ENCODE results near the gene CHST11. TPM values are rescaled to one million over a fixed set of nuclear protein-coding genes. Genes with fewer than 3 reads are reported as not detected.
"Not testable (repeated sequence)": the region's sequence is repeated elsewhere in the genome, so short reads cannot be mapped to it uniquely, and the experiment has no call there.

The CHST11 gene
- total RNA-seq, 2 donors from 2014 or later: 3.4 to 4.4 TPM

GRCh38 chr12:104535369-104535768 is 78.6 kb downstream of the CHST11 start:
- no peak for ATAC-seq
- no peak for DNase-seq
- intact Hi-C loops (cut with DNase I, micrococcal nuclease): no loop called here

DNA sequence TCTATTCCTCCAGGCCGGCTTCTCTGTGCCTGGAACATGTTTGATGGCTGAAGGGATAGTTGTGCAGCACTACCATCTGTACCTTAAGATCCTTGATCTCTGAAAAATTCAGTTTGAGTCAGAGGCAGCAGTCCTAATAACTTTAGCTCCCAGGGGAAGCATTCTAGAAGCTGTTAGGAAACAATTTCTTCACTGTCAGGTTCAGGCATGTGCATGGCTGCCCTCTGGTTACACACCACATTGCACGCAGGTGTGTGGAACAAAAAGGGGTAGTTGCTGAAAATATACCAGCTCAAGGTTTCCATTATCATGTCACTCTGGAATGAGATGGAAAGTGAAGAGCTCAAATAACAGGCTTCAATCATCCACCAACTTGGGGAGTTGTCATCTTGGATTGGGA is 80.1 kb downstream of the CHST11 start:
- intact Hi-C loops (cut with DNase I, micrococcal nuclease): no loop called here
- ATAC-seq: no peak
- DNase-seq: no peak

DNA sequence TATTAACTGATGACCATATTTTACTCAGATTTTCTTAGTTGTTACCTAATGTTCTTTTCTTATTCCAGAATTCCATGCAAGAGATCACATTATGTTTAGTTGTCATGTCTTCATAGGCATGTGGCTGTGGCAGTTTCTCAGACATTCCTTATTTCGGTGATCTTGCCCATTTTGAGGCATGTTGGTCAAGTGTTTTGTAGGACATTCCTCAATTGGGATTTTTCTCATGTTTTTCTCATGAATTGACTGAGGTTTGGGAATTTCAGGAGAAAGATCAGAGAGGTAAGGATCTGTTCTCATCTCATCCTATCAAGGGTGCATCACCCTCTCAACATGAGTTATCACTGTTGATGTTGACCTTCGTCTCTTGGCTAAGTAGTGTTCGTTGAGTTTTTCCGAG is 81.3 kb downstream of the CHST11 start:
- no peak for ATAC-seq
- DNase-seq: no peak
- intact Hi-C loops (cut with DNase I, micrococcal nuclease): no loop called here

- ATAC-seq (no peak), DNase-seq (no peak)
- intact Hi-C loops (cut with DNase I, micrococcal nuclease): no loop called here
Measured at GRCh38 chr12:104538891-104539462, 82.2 kb downstream of the CHST11 start.

DNA sequence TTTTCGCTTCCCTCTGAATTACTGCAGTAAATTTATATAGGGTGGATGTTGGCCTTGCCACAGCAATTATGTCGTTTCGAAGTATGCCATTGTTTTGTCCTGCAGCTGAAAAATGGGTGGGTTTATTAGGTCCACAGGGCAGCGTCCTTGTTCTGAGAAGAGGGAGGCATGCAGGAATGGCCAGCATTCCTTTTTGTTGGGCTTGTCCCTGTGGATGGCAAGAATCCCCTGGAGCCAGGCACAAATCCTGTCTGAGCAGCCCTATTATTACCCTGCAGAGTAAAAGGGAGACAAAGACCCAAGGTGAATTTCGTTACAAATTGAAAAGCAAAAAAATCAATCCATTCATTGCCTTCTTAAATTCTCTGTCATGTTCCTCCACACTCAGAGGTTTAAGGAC is 88.1 kb downstream of the CHST11 start:
- intact Hi-C loops (cut with DNase I, micrococcal nuclease): no loop called here
- no peak for DNase-seq
- ATAC-seq: no peak

DNA sequence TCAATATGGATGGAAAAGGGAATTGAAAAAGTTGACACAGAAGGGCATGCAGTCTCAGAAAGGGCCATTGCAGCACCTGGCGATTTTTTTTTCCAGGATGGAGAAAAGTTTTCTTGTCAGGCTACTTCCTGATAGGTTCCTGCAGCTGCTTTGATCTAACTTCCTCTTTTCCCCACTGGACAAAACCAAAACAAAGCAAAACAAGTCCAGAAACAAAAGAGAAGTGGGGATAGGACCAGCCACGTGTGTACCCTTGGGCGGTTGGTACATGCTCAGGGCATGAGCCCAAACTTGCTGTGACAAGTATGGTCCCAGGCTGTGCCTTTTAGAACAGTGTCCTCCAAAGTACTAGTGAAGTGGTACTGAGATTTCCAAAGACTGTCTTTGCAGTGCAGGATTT is 89.8 kb downstream of the CHST11 start:
- DNase-seq (no peak), ATAC-seq (no peak)
- intact Hi-C loops (cut with DNase I, micrococcal nuclease): no loop called here

GRCh38 chr12:104547235-104547634 is 90.5 kb downstream of the CHST11 start:
- ATAC-seq: no peak
- intact Hi-C loops (cut with DNase I, micrococcal nuclease): no loop called here
- DNase-seq: no peak

DNA sequence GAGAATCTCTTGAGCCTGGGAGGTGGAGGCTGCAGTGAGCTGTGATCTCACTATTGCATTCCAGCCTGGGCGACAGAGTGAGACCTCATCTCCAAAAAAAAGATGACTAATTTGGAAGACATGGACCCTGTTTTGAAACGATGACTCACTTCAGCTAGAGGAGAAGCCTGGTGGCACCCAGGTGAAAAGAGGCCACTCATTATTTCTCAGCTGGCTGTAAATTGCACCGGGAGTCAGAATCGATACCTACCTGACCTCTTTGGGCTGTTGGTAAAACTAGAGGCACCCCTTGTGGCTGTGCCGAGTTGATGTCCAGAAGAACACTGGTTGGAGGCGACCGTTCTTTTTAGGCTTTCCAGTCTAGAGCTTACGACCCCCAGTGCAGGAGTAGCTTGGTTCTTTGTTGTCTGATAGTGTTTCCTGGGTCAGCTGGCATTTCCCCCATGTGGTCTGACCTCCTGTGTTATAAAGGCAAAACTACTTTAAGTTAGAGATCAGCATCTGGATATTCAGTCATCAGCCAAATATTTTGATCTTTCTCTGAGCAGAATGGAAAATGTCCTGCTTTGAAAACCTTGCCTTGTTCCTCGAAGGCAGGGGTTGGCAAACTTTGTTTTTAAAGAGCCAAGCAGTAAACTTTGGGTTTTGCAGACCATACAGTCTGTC is 93.2 kb downstream of the CHST11 start:
- no peak for ATAC-seq
- intact Hi-C loops (cut with DNase I, micrococcal nuclease): no loop called here
- no peak for DNase-seq

- intact Hi-C loops (cut with DNase I, micrococcal nuclease): no loop called here
- no peak for ATAC-seq
- DNase-seq: no peak
Measured at GRCh38 chr12:104551313-104551931, 94.7 kb downstream of the CHST11 start.

DNA sequence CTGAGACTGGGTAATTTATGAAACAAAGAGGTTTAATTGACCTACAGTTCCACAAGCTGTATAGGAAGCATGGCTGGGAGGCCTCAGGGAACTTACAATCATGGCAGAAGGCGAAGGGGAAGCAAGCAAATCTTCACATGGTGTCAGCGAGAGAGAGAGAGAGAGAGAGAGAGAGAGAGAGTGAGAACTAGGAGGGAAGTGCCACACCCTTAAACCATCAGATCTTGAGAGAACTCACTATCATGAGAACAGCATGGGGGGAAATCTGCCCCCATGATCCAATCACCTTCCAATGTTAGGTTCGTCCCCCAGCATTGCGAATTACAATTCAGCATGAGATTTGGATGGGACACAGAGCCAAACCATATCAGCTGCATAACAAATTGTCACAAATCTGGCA is 96.7 kb downstream of the CHST11 start:
- ATAC-seq (no peak), DNase-seq (no peak)
- intact Hi-C loops (cut with DNase I, micrococcal nuclease): no loop called here

DNA sequence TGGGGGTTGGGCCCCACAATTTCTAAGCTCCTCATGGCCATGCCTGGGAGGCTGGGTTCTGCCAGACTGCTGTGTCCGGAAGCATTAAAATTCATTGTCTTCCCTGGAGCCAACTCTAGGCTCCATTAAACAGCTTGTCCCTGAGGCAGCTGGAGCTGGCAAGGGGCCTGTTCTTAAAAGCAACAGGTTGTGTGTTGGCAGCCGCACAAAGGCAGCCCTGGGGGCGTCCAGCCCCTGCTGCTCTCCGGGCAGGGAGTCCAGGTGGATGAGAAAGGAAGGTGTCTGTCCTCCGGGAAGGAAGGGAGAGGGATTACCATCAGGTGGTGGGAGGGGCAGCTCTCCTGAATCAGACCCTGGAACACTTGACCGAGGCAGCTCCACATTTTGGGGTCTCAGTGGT is 98.9 kb downstream of the CHST11 start:
- intact Hi-C loops (cut with DNase I, micrococcal nuclease): no loop called here
- DNase-seq: no peak

GRCh38 chr12:104557488-104558195 is 100.9 kb downstream of the CHST11 start:
- no peak for DNase-seq
- ATAC-seq: no peak
- intact Hi-C loops (cut with DNase I, micrococcal nuclease): no loop called here

More for the DNA sequence above, 98.9 kb downstream of the CHST11 start:
- no peak for ATAC-seq

DNA sequence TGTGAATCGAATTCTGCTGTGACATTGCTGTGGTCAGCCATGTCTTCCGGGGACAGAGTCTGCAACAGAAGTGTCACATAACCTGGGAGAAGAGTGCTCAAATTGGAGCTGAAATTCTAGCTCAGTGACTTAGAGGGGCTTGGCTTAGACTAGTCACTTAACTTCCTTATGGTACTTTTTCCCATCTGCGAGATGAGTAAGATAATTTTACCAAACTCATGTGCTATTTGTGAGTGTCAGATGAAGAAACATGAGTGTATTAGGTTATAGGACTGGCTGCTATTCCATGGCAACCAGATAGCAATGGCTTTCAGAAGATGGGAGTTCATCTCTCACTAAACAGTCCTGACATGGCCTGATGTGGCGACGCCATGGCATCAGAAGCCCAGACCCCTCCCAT is 104.1 kb downstream of the CHST11 start:
- no peak for DNase-seq
- ATAC-seq: no peak
- intact Hi-C loops (cut with DNase I, micrococcal nuclease): no loop called here

DNA sequence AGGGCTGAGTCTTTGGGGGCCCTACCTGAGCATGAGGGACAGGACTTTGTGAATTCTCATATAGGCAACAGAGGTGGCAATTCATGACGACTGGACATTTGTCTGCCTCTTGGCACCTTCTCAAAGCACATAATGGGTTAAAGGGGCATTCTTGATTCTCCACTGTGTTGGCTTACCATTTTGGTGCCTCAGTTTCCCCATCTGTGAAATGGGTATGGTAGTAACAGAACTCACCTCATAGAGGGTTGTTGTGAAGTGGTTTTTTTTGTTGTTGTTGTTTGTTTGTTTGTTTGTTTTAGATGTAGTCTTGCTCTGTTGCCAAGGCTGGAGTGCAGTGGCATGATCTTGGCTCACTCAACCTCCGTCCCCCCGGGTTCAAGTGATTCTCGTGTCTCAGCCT is 106.0 kb downstream of the CHST11 start:
- intact Hi-C loops (cut with DNase I, micrococcal nuclease): no loop called here

GRCh38 chr12:104564662-104565061 is 107.9 kb downstream of the CHST11 start:
- DNase-seq; intact Hi-C loops (cut with DNase I, micrococcal nuclease); ATAC-seq: not testable (repeated sequence)

More for the DNA sequence above, 106.0 kb downstream of the CHST11 start:
- ATAC-seq (no peak), DNase-seq (no peak)

GRCh38 chr12:104565606-104566243 is 109.0 kb downstream of the CHST11 start:
- ATAC-seq (no peak), DNase-seq (no peak)
- intact Hi-C loops (cut with DNase I, micrococcal nuclease): no loop called here

DNA sequence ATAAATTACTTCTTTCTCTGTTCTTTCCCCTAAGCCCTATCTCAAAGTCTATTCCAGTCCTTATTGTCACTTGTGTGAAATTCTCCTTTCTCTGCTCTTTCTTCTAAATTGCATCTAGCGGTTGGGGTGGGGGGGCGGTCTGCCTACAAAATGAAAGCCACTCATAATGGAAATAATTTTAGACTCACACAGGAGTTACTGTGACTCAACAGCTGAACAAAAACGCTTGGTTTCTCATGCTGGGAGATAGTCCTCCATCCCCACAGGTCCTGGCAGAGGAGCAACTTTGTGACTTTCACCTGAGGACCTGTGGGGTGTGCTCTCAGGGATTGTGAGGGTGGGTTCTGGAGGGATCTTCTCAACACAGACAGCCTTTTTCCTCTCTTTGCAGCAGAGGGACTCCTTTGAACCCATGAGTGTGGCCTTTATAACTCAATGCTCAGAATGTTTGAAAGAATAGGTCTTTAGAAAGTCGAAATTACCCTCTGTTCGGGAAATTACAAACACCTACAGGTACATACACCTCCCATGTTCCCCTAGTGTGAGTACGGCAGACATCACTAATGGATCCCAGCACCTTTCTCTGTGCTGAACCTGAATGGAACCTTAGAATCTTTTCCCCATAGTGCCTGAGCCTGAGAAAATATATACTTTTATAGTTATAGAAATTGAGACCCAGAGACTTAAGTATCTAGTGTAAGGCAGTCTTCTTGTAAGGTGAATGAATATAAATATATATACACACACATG is 109.7 kb downstream of the CHST11 start:
- no peak for ATAC-seq
- no peak for DNase-seq
- intact Hi-C loops (cut with DNase I, micrococcal nuclease): no loop called here

DNA sequence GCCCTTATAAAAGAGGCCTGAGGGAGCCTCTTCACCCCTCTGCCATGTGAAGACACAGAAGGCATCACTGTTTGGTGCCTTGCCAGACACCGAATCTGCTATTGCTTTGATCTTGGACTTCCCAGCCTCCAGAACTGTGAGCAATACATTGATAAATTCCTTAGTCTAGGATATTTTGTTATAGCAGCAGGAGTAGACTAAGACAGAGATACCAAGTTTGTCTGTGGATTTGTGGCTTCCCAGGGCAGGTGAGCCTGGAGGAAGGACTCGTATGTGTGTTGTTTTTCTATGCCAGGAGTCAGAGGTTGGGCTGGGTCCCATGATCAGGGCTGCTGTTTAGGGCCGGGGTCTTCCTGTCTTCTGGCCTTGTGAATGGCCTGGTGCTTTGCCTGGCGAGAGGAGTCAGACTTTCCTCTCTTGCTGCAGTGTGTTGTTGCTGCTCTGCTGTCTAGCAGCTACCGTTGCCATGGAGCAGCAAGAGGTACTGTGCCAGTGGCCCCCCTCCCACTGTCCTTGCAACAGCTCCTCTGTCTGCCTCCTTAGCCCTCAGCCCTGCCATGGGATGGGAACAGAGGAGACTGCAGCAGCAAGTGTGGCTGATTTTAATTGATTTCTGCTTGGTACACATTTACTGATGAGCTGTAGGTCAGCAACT is 111.2 kb downstream of the CHST11 start:
- ATAC-seq (no peak), DNase-seq (no peak)
- intact Hi-C loops (cut with DNase I, micrococcal nuclease): no loop called here
